Measurements from ENCODE around the gene CLIC3. TPM values are rescaled to one million over a fixed set of nuclear protein-coding genes. Genes with fewer than 3 reads are reported as not detected.

The CLIC3 gene
- total RNA-seq, 1 donor from 2014 or later, result 0.39 TPM

DNA sequence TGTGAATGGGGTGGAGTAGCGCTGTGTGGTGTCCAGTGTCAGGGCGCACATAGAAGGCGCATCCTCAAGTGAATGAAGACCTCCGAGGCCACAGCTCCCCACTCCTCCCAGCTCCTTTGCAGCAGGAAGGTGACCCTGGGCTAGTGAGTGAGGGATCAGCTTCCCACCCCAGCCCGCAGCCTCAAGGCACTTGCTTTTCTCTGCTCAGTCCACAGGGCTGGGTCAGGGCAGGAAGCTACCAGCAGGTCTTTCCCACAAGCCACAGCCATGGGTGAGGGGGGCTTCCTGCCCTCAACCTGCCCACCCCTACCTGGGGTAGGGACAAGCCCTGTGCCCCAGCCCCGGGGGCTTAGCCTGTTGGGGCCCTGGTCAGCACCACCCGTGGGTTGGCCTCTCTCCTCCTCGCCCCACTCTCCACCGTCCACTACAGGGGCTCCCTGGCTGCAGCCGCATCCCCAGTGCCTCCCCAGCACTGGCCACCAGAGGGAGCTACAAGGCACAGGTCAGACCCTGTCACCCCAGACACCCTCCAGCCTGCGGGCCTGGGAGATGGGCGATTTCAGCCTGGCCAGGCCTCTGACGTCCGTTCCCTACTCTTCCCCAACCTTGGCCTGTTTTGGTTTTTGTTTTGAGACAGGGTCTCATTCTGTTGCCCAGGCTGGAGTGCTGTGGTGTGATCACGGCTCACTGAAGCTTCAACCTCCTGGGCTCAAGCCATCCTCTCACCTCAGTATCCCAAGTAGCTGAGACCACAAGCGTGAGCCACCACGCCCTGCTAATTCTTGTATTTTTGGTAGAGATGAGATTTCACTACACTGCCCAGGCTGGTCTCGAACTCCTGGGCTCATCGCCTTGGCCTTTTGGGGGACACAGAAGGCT is 32.9 kb upstream of the CLIC3 start:
- Histone ChIP-seq H3K9me3 (ENCODE audit: insufficient read depth, low read depth, low read length) (no peaks in the 10 kb centered on the region), H3K36me3 (ENCODE audit: insufficient read depth, low read length) (no peaks in the 10 kb centered on the region), H3K27me3 (ENCODE audit: insufficient read depth, low read length) (no peaks in the 10 kb centered on the region), H3K4me1 (ENCODE audit: insufficient read depth, low read length) (peaks cover 15% of the 10 kb centered on the region), H3K27ac (ENCODE audit: low read depth, low read length) (no peak overlapping the region), H2AFZ (ENCODE audit: low read depth, low read length) (no peak overlapping the region), H4K20me1 (ENCODE audit: insufficient read depth, low read length) (peaks cover 25% of the 10 kb centered on the region), H3K4me3 (ENCODE audit: insufficient read depth, low read depth, low read length) (peak overlapping the region; percentile 50), H3K79me2 (ENCODE audit: insufficient read depth, low read length) (no peaks in the 10 kb centered on the region), H3K4me2 (ENCODE audit: low read length) (peak overlapping the region; percentile 90), H3K9ac (ENCODE audit: low read length) (no peak overlapping the region)
- H3K9me3 Mint-ChIP-seq (ENCODE audit: unreplicated experiment), result no peaks in the 10 kb centered on the region
- H3K36me3 Mint-ChIP-seq (ENCODE audit: low read depth, unreplicated experiment), result no peaks in the 10 kb centered on the region
- peak overlapping the region; percentile 73 for H3K4me3 Mint-ChIP-seq (ENCODE audit: unreplicated experiment)
- FAIRE-seq (no peak), DNase-seq (ENCODE audit: low read depth) (no peak)
- H3K27ac Mint-ChIP-seq (ENCODE audit: unreplicated experiment), result no peak overlapping the region
- H3K4me1 Mint-ChIP-seq (ENCODE audit: low read depth, unreplicated experiment), result no peaks in the 10 kb centered on the region
- peaks cover 6% of the 10 kb centered on the region for H3K27me3 Mint-ChIP-seq (ENCODE audit: low read depth, unreplicated experiment)
- no peak for TF ChIP-seq EZH2 (IDR thresholded peaks at IDR 0.05; ENCODE audit: insufficient read depth, low read length)
- TF ChIP-seq, protein P1, sequence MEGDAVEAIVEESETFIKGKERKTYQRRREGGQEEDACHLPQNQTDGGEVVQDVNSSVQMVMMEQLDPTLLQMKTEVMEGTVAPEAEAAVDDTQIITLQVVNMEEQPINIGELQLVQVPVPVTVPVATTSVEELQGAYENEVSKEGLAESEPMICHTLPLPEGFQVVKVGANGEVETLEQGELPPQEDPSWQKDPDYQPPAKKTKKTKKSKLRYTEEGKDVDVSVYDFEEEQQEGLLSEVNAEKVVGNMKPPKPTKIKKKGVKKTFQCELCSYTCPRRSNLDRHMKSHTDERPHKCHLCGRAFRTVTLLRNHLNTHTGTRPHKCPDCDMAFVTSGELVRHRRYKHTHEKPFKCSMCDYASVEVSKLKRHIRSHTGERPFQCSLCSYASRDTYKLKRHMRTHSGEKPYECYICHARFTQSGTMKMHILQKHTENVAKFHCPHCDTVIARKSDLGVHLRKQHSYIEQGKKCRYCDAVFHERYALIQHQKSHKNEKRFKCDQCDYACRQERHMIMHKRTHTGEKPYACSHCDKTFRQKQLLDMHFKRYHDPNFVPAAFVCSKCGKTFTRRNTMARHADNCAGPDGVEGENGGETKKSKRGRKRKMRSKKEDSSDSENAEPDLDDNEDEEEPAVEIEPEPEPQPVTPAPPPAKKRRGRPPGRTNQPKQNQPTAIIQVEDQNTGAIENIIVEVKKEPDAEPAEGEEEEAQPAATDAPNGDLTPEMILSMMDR (IDR thresholded peaks at IDR 0.05; ENCODE audit: insufficient read depth, low read depth, low read length), result peak; percentile 65

GRCh38 chr9:137028263-137029057 is 32.1 kb upstream of the CLIC3 start:
- H2AFZ ChIP-seq (ENCODE audit: low read depth, low read length), result peak overlapping the region; percentile 60
- H3K4me1 Mint-ChIP-seq (ENCODE audit: low read depth, unreplicated experiment), result no peaks in the 10 kb centered on the region
- TF ChIP-seq EZH2 (IDR thresholded peaks at IDR 0.05; ENCODE audit: insufficient read depth, low read length), result no peak
- TF ChIP-seq, protein P1 (IDR thresholded peaks at IDR 0.05; ENCODE audit: insufficient read depth, low read depth, low read length), result no peak
- no peaks in the 10 kb centered on the region for H3K27me3 ChIP-seq (ENCODE audit: insufficient read depth, low read length)
- H3K4me3 Mint-ChIP-seq (ENCODE audit: unreplicated experiment), result peak overlapping the region; percentile 73
- peak overlapping the region; percentile 50 for H3K4me3 ChIP-seq (ENCODE audit: insufficient read depth, low read depth, low read length)
- peaks cover 15% of the 10 kb centered on the region for H3K4me1 ChIP-seq (ENCODE audit: insufficient read depth, low read length)
- peak overlapping the region; percentile 16 for H3K9ac ChIP-seq (ENCODE audit: low read length)
- H3K9me3 ChIP-seq (ENCODE audit: insufficient read depth, low read depth, low read length), result no peaks in the 10 kb centered on the region
- H3K9me3 Mint-ChIP-seq (ENCODE audit: unreplicated experiment), result no peaks in the 10 kb centered on the region
- peaks cover 29% of the 10 kb centered on the region for H4K20me1 ChIP-seq (ENCODE audit: insufficient read depth, low read length)
- DNase-seq (ENCODE audit: low read depth) (no peak), FAIRE-seq (no peak)
- peaks cover 6% of the 10 kb centered on the region for H3K27me3 Mint-ChIP-seq (ENCODE audit: low read depth, unreplicated experiment)
- H3K36me3 ChIP-seq (ENCODE audit: insufficient read depth, low read length), result no peaks in the 10 kb centered on the region
- no peak overlapping the region for H3K27ac Mint-ChIP-seq (ENCODE audit: unreplicated experiment)
- H3K4me2 ChIP-seq (ENCODE audit: low read length), result peak overlapping the region; percentile 90
- no peaks in the 10 kb centered on the region for H3K79me2 ChIP-seq (ENCODE audit: insufficient read depth, low read length)
- H3K27ac ChIP-seq (ENCODE audit: low read depth, low read length), result no peak overlapping the region
- no peaks in the 10 kb centered on the region for H3K36me3 Mint-ChIP-seq (ENCODE audit: low read depth, unreplicated experiment)
